HG03521 (cell line): ENCODE measurements around the gene IL1F10.

Source experiments
- ATAC-seq: cut with Tn5 transposase; IDR thresholded peaks from one replicate; pipeline ENCODE4 v1.9.1; 2021; ENCODE audit warnings: mild to moderate bottlenecking, moderate library complexity; ENCODE audit not compliant: unreplicated experiment

The IL1F10 gene

DNA sequence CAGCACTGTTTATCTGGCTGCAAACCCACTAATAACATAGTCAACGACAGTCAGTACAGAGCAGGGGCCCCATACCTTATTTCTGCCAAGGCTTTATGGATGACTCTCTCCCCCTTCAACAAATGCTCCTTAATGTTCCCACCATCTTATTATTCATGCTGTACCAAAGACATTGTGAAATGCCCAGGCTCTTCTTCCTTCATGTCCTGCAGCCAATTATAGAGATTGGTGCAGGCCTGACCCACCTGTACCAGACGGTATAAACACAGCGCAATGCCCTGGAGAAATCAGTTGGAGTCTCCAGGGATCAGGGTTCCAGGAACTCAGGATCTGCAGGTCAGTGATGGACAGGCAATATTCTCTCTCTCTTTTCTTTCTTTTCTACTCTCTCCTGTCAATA lies at the start of gene IL1F10:
IL1F10 (plus strand) TSS at position 290 of the 400 bp plus-strand sequence. CDS start 4,769 bp downstream, outside the sequence.
- no peak for ATAC-seq

- no peak for ATAC-seq
Observed at GRCh38 chr2:113018509-113018908, 49.3 kb upstream of the IL1F10 start.

GRCh38 chr2:113021312-113021711 lies 46.5 kb upstream of the IL1F10 start:
- ATAC-seq = no peak

DNA sequence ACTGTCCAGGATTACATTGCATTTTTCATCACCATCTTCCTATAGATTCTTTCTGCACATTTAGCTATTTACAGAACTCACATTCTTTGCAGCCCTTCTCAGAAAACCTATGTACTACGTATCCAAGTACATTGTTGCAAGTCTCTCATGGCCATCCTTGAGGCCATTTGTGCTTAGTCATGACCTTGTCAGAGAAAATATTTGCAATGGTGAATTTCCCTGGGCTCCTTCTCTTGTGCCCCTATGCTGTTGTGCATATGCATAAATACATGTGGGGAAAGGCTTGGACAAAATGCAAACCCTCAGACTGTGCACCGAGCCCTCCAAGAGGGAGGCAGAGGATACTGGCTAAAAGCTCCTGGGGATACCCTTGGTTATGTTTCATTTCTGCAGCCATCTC lies 43.0 kb upstream of the IL1F10 start:
- ATAC-seq = no peak

DNA sequence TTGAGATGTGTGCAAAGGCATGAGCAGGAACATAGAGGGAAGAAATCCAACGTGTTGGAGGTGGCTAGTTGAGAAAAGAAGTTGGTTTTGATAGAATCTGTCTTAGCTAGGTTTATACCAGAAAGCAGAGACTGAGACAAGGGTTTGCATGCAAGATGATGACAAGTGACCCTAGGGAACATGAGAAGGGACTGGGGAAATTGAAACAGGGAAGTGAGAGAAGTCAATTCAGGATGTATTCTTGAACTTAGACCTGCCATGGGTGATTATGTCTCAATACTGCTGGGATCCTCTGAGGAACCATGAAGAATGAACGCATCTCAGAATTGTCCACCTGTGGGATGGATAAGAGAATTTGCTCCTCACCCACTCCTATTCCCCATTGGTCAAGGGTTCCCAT lies 42.0 kb upstream of the IL1F10 start:
- ATAC-seq = no peak

- no peak for ATAC-seq
Observed at GRCh38 chr2:113027691-113028090, 40.1 kb upstream of the IL1F10 start.

DNA sequence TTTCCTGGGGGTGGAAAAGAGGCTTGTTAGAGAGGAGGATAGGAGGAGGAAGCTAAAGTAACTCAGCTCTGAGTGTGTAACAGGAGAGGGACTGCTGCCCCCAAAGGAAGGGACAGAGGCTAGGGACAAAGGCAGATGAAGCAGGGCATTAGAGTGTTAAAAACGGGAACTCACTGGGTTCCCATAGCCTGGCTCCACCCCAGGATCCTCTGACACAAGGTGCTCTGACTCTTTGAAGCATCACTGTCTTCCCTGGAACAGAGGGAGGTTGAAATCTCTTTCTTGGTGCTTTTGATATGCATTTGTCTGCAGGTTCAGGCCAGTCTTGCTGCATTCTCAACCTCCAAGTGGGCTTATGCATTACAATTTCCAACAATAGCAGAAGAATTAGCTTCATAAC lies 39.7 kb upstream of the IL1F10 start:
- no peak for ATAC-seq

- no peak for ATAC-seq
Observed at GRCh38 chr2:113032737-113033136, 35.0 kb upstream of the IL1F10 start.

DNA sequence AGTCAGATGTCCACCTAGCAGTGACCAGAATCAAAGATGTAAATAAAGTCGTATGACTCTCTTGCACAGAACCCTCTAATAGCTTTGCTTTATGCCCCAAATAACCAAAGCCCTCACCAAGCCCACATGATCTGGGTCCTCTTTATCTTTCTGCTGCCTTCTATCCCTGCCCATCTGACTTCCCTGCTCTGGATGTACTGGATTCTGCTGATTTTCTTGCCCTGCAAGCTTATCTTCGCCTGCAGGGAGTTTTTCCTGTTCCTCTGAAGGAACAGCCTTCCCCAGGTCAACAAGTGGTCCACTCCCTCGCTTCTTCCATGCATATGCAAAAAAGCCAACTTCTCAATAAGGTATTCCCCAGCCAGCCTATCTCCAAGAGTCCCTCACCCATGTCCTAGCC lies 33.8 kb upstream of the IL1F10 start:
- ATAC-seq = no peak

- no peak for ATAC-seq
Observed at GRCh38 chr2:113036763-113037162, 31.0 kb upstream of the IL1F10 start.

DNA sequence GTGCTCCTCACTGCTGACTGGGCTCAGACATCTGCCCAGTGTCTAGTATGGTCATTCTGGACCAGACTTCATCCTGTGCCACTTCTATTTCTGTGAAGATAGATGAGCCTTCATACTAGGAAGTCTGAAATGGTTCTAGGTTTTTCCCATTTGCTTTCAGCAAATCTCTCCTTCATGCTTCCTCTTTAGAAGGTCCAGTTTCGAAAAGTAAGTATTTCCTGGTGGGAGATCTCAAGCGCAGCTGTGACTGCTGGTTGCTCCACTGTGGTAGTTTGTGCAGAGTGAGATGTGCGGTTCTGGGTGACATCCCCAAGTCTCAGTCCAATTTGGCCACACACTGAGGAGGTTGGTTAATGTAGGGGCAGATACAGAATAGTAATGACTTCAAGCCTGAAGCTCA lies 29.5 kb upstream of the IL1F10 start:
- no peak for ATAC-seq

- no peak for ATAC-seq
Observed at GRCh38 chr2:113039158-113039557, 28.6 kb upstream of the IL1F10 start.

GRCh38 chr2:113039719-113040118 lies 28.1 kb upstream of the IL1F10 start:
- ATAC-seq = no peak

GRCh38 chr2:113041871-113042270 lies 25.9 kb upstream of the IL1F10 start:
- ATAC-seq = no peak

GRCh38 chr2:113046465-113046864 lies 21.3 kb upstream of the IL1F10 start:
- ATAC-seq = no peak

- ATAC-seq = no peak
Observed at GRCh38 chr2:113050921-113051895, 16.6 kb upstream of the IL1F10 start.

GRCh38 chr2:113052396-113052917 lies 15.3 kb upstream of the IL1F10 start, which contains the start of gene IL36B:
Gene IL36B, minus strand, starts transcription at chr2:113052867.
- ATAC-seq = no peak

DNA sequence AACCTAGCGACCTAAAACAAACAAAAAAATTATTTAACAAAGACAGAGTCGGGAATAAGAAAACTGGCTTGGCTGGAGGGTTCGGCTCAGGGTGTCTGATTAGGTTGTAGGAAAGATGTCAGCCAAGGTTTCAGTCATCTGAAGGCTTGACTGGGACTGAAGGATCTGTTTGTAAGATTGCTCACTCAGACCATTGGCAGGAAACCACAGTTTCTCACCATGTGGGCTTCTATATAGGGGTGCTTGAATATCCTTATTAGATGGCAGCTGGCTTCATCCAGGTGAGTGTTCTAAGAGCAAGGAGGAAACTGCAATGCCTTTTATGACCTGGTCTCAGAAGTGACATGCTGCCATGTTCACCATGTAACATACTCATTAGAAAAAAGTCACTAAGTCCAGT lies 14.1 kb upstream of the IL1F10 start:
- no peak for ATAC-seq

DNA sequence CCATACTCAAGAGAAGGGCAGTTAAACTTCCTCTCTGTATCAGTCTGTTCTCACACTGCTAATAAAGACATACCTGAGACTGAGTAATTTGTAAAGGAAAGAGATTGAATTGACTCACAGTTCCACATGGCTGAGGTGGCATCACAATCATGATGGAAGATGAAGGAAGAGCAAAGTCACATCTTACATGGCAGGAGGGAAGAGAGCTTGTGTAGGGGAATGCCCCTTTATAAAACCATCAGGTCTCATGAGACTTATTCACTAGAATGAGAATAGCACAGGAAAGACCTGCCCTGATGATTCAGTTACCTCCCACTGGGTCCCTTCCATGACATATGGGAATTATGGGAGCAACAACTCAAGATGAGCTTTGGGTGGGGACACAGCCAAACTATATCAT lies 13.7 kb upstream of the IL1F10 start:
- no peak for ATAC-seq

DNA sequence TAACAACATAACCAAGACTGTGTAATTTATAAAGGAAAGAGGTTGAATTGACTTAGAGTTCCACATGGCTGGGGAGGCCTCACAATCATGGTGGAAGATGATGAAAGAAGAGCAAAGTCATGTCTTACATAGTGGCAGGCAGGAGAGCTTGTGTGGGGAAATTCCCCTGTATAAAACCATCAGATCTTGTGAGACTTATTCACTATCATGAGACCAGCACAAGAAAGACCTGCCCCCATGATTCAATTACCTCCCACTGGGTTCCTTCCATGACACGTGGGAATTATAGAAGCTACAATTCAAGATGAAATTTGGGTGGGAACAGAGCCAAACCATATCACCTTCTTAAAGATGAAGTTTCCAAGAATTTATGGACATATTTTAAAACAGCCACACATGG lies 11.2 kb upstream of the IL1F10 start:
- ATAC-seq = no peak

GRCh38 chr2:113057117-113057516 lies 10.7 kb upstream of the IL1F10 start:
- ATAC-seq = no peak

GRCh38 chr2:113058411-113058994 lies 9.3 kb upstream of the IL1F10 start:
- no peak for ATAC-seq
